ENCODE data around the gene CCDC15.

DNA sequence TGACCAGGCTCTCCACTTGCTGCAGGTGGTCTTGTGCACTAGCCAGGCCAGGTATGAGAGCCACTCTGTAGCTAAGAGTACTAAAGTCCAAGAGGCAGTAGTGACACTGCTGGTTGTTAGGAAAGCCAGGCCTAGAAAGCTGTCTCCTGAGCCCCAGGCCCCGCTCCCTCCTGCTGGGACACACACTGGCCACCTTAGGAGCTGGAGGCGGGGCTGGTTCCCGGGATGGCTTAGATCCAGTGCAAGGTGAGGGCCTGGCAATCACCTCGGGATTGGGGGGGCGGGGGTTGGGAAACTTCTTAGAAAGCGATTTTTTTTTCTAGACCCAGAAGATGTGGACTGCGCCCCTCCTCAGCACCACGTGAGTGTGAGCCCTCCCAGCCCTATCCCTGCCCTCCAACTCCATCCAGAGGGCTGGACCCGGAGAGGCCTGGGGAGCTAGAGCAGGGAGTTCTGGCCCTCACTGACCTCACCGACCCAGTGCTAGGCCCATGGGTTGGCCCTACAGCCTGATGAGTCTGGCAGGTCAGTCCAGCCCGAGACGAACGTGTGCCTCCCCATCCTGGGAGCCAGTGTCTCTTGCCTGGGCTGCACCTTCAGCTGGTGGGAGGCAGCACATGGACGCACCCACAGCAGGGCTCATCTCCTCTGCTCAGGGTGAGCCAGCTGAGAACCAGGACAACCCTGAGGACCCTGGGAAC, 127.2 kb downstream of the CCDC15 start:
- TF ChIP-seq CTCF (IDR thresholded peaks at IDR 0.05 in 4 of 5, conservative IDR thresholded peaks at IDR 0.05 in 1 of 5) (no peak), POLR2A (IDR thresholded peaks at IDR 0.05) (no peak)
